A549 (cell line): ENCODE results near the gene ACBD5. TPM values are rescaled to one million over a fixed set of nuclear protein-coding genes. Genes with fewer than 3 reads are reported as not detected.

Experiments used
- ATAC-seq, 2 experiments: fragments of 200-7000 bp in 1 of 2; fragments of >200 bp in 1 of 2; cut with Nextera tagmentation in 1 of 2; cut with Tn5 transposase in 1 of 2; 3 replicates each; pipeline versions ENCODE4 v1.8.0 to v1.9.1; 2018 to 2020; ENCODE audit warnings: mild to moderate bottlenecking in 1 of 2, moderate library complexity in 1 of 2
- CTCF ChIA-PET: fragments of 300-600 bp; sonication (Branson Sonifier 250); formaldehyde crosslinking; extraction: SDS; loops from one replicate; lab custom pipeline; 2021; ENCODE audit warnings: antibody characterized with exemption, inconsistent platforms; lab: Yijun Ruan, JAX
- POLR2A ChIA-PET: fragments of 350-600 bp; formaldehyde crosslinking; extraction: SDS; loops from one replicate; lab custom pipeline; 2021; ENCODE audit warnings: antibody characterized with exemption, inconsistent platforms; lab: Yijun Ruan, JAX
- DNase-seq, 2 experiments: peaks; one replicate each; pipeline versions ENCODE4 v3.0.0 to v3.0.0-alpha.2; 2011 to 2016; ENCODE audit warnings: low read depth in 1 of 2, low spot score in 1 of 2
- FAIRE-seq: peaks from 2 replicates; lab custom pipeline; 2011; peaks lifted over from hg19 to GRCh38; lab: Jason Lieb, UNC
- H3K27ac ChIP-seq, 2 experiments: fragments of >200 bp; sonication (Bioruptor Twin); formaldehyde crosslinking; 3 replicates each; pipeline ENCODE4 v1.5.1; 2016 to 2017
- H3K4me1 ChIP-seq: fragments of >200 bp; sonication (Bioruptor Twin); formaldehyde crosslinking; 3 replicates; pipeline ENCODE4 v1.6.1; 2016
- H3K4me2 ChIP-seq: fragments of >200 bp; sonication (Bioruptor Twin); formaldehyde crosslinking; 3 replicates; pipeline ENCODE4 v1.6.1; 2016
- H3K4me3 ChIP-seq: fragments of >200 bp; sonication (Bioruptor Twin); formaldehyde crosslinking; 3 replicates; pipeline ENCODE4 v1.5.1; 2016
- H3K9me3 ChIP-seq: fragments of >200 bp; sonication (Bioruptor Twin); formaldehyde crosslinking; 3 replicates; pipeline ENCODE4 v1.6.1; 2016
- CEBPB ChIP-seq, 2 experiments: fragments of >200 bp in 1 of 2; sonication (Bioruptor Twin) in 1 of 2; formaldehyde crosslinking in 1 of 2; IDR thresholded peaks; 2 replicates each; pipeline ENCODE4 v1.6.1; 2012 to 2016
- EP300 ChIP-seq, 2 experiments: fragments of >200 bp; sonication (Bioruptor Twin); formaldehyde crosslinking; IDR thresholded peaks; 2 replicates in 1 of 2; 3 replicates in 1 of 2; pipeline ENCODE4 v1.6.1; 2016 to 2017
- ESRRA ChIP-seq: fragments of 150-350 bp; IDR thresholded peaks from 2 replicates; pipeline ENCODE4 v1.6.1; 2014; ENCODE audit warnings: mild to moderate bottlenecking, low read length, borderline replicate concordance
- FOSB ChIP-seq: fragments of 250-450 bp; sonication (Bioruptor Pico); IDR thresholded peaks from 2 replicates; pipeline ENCODE4 v1.5.0; 2020; ENCODE audit warnings: mild to moderate bottlenecking, moderate library complexity
- FOSL2 ChIP-seq, 2 experiments: fragments of 450-650 bp in 1 of 2; fragments of >200 bp in 1 of 2; sonication (Bioruptor Twin) in 1 of 2; formaldehyde crosslinking; IDR thresholded peaks; 2 replicates each; pipeline versions ENCODE4 v1.5.0 to v1.6.1; 2016 to 2020; ENCODE audit warnings: mild to moderate bottlenecking in 1 of 2, moderate library complexity in 1 of 2
- GATA3 ChIP-seq: IDR thresholded peaks from 2 replicates; pipeline ENCODE4 v1.6.1; 2012; ENCODE audit warnings: borderline replicate concordance
- HEYL ChIP-seq: fragments of 250-450 bp; sonication (Bioruptor Pico); IDR thresholded peaks from 2 replicates; pipeline ENCODE4 v1.8.0; 2021; ENCODE audit warnings: mild to moderate bottlenecking, moderate library complexity
- HOXB13 ChIP-seq: fragments of 250-450 bp; sonication (Bioruptor Pico); IDR thresholded peaks from 2 replicates; pipeline ENCODE4 v1.5.0; 2020; ENCODE audit warnings: low read depth, mild to moderate bottlenecking, moderate library complexity
- JUNB ChIP-seq: fragments of >200 bp; sonication (Bioruptor Twin); formaldehyde crosslinking; IDR thresholded peaks from 2 replicates; pipeline ENCODE4 v1.6.1; 2016
- MYC ChIP-seq: IDR thresholded peaks from 2 replicates; pipeline ENCODE4 v1.6.1; 2012; ENCODE audit warnings: mild to moderate bottlenecking, inconsistent platforms, low read length, improper control_type of control experiment, borderline replicate concordance
- NPAS2 ChIP-seq: fragments of 250-450 bp; sonication (Bioruptor Pico); IDR thresholded peaks from 2 replicates; pipeline ENCODE4 v1.8.0; 2022; ENCODE audit warnings: mild to moderate bottlenecking, moderate library complexity, borderline replicate concordance
- PBX3 ChIP-seq: IDR thresholded peaks from 2 replicates; pipeline ENCODE4 v1.6.1; 2012
- POLR2AphosphoS2 ChIP-seq: conservative IDR thresholded peaks from 2 replicates; pipeline ENCODE4 v1.6.1; 2012; ENCODE audit warnings: low read length, improper control_type of control experiment, inconsistent platforms
- RCOR1 ChIP-seq: fragments of 150-350 bp; IDR thresholded peaks from 2 replicates; pipeline ENCODE4 v1.6.1; 2014; ENCODE audit warnings: antibody characterized with exemption, low read length, low read depth
- REST ChIP-seq: fragments of 200-600 bp; sonication (generic); IDR thresholded peaks from 2 replicates; pipeline ENCODE4 v1.6.1; 2016; ENCODE audit warnings: antibody characterized with exemption, mild to moderate bottlenecking, moderate library complexity
- SMC3 ChIP-seq: fragments of >200 bp; sonication (Bioruptor Twin); formaldehyde crosslinking; IDR thresholded peaks from 3 replicates; pipeline ENCODE4 v1.6.1; 2018; ENCODE audit warnings: inconsistent platforms
- TP53 ChIP-seq: fragments of 250-450 bp; sonication (Bioruptor Pico); IDR thresholded peaks from 2 replicates; pipeline ENCODE4 v1.5.0; 2021; ENCODE audit warnings: mild to moderate bottlenecking, moderate library complexity
- USF2 ChIP-seq: fragments of 450-650 bp; IDR thresholded peaks from 2 replicates; pipeline ENCODE4 v1.6.1; 2014; ENCODE audit warnings: antibody characterized with exemption
- ZNF302 ChIP-seq: fragments of 250-450 bp; sonication (Bioruptor Pico); IDR thresholded peaks from 2 replicates; pipeline ENCODE4 v1.9.0; 2021; ENCODE audit warnings: inconsistent platforms, mild to moderate bottlenecking, moderate library complexity
- WGBS: methylation state at CpG from one replicate; pipeline ENCODE4 v1.1.6; 2017; ENCODE audit errors: missing lambda C conversion rate; 5-methylcytosine and 5-hydroxymethylcytosine counted together
- polyA plus RNA-seq, 4 experiments: library from polyadenylated mRNA; depleted of rRNA in 3 of 4; stranded (reverse); fragments of >200 nt; fragmentation: RNase III in 1 of 4; extraction: RNeasy Plus Mini Kit Qiagen cat#74134 plus additional on column Dnase treatment in 1 of 4; gene quantifications; 2 replicates in 3 of 4; 3 replicates in 1 of 4; pipeline ENCODE4 v1.2.3, GENCODE V29; 2011 to 2017

Gene ACBD5
- polyA plus RNA-seq, 2 of the 4 experiments (the other 2 are of a cell fraction) = 35.9 to 55.8 TPM

- no peak for FAIRE-seq
- CTCF ChIA-PET = interaction anchor here (0.6 to 1.7 kb wide), 2 partner anchors 10 to 408 kb away, joined by 3 to 4 read pairs; no protein-coding TSS in a partner anchor
- WGBS = 56% methylated on average over 3 of the region's 3 CpGs
These were observed 14.8 kb downstream of the ACBD5 start for GRCh38 chr10:27225642-27226257.

GRCh38 chr10:27225011-27225590 lies 15.5 kb downstream of the ACBD5 start:
- H3K9me3 ChIP-seq = no peaks in the 10 kb centered on the region
- TF ChIP-seq MYC = no peak
- TF ChIP-seq TP53 (CRISPR knock-in tag) = no peak
- TF ChIP-seq EP300 (IDR thresholded peaks at IDR 0.05) = no peak
- no peak for TF ChIP-seq REST
- no peak for TF ChIP-seq USF2
- TF ChIP-seq HOXB13 (CRISPR knock-in tag) = no peak
- TF ChIP-seq GATA3 = no peak
- TF ChIP-seq POLR2AphosphoS2 = no peak
- no peak for TF ChIP-seq PBX3
- TF ChIP-seq CEBPB (IDR thresholded peaks at IDR 0.05) = no peak
- no peak for TF ChIP-seq FOSL2 (IDR thresholded peaks at IDR 0.05)
- no peak for TF ChIP-seq FOSL2 (CRISPR knock-in tag; IDR thresholded peaks at IDR 0.05)
- no peak for TF ChIP-seq RCOR1
- TF ChIP-seq NPAS2 (CRISPR knock-in tag) = no peak
- TF ChIP-seq SMC3 = no peak
- no peak for TF ChIP-seq FOSB (CRISPR knock-in tag)
- TF ChIP-seq JUNB = no peak
- no peak overlapping the region for H3K4me3 ChIP-seq
- 78% methylated on average over 8 of the region's 8 CpGs for WGBS
- ATAC-seq = no peak
- H3K4me2 ChIP-seq = no peak overlapping the region
- no peak for FAIRE-seq
- H3K4me1 ChIP-seq = no peaks in the 10 kb centered on the region
- ChIA-PET POLR2A (interaction anchor here (0.7 kb wide), 1 partner anchor 51 kb away, joined by 6 read pairs; no protein-coding TSS in a partner anchor), CTCF (interaction anchor here (1.8 to 1.9 kb wide), 2 partner anchors 8 to 11 kb away, joined by 9 to 14 read pairs; no protein-coding TSS in a partner anchor)
- H3K27ac ChIP-seq = no peak overlapping the region
- DNase-seq = no peak

More at GRCh38 chr10:27225642-27226257, 14.8 kb downstream of the ACBD5 start:
- no peak for ATAC-seq
- H3K4me2 ChIP-seq = no peak overlapping the region
- H3K27ac ChIP-seq = no peak overlapping the region
- no peak overlapping the region for H3K4me3 ChIP-seq
- TF ChIP-seq ESRRA = no peak
- TF ChIP-seq JUNB = no peak
- TF ChIP-seq ZNF302 (CRISPR knock-in tag) = no peak
- no peak for TF ChIP-seq REST
- no peak for TF ChIP-seq HEYL (CRISPR knock-in tag)
- no peak for DNase-seq
- POLR2A ChIA-PET = no interaction called here
- no peaks in the 10 kb centered on the region for H3K4me1 ChIP-seq
- no peaks in the 10 kb centered on the region for H3K9me3 ChIP-seq
